DND-41 (cell line): Measurements from ENCODE around the gene HOXB13.

Experiments
- EZH2 ChIP-seq: IDR thresholded peaks from 3 replicates; pipeline ENCODE4 v1.6.1; 2012; ENCODE audit warnings: borderline replicate concordance, low read depth, mild to moderate bottlenecking, moderate library complexity, low read length, inconsistent platforms; ENCODE audit not compliant: severe bottlenecking
- TF ChIP-seq, protein P1 (sequence below): IDR thresholded peaks from 2 replicates; pipeline ENCODE4 v1.5.1; 2012; ENCODE audit warnings: borderline replicate concordance, low read length, moderate library complexity, mild to moderate bottlenecking; ENCODE audit not compliant: poor library complexity, severe bottlenecking; ENCODE audit errors: extremely low read depth

DNA sequence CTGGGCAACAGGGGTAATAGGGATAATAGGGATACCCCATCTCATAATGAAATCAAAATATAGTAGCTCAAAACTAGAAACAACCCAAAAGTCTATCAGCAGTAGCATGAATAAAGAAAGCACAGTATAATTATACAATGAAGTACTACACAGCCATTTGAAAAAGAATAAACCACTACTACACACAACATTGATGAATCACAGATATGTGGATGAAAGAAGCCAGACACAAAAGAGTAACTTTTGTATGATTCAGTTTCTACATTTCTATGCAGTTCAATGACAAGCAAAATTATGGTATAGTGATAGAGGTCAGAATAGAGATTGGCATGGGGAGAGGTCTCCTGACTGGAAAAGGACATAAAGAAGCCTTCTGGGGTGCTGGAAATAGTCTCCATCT, 2.8 kb upstream of the HOXB13 start:
- TF ChIP-seq, protein P1, sequence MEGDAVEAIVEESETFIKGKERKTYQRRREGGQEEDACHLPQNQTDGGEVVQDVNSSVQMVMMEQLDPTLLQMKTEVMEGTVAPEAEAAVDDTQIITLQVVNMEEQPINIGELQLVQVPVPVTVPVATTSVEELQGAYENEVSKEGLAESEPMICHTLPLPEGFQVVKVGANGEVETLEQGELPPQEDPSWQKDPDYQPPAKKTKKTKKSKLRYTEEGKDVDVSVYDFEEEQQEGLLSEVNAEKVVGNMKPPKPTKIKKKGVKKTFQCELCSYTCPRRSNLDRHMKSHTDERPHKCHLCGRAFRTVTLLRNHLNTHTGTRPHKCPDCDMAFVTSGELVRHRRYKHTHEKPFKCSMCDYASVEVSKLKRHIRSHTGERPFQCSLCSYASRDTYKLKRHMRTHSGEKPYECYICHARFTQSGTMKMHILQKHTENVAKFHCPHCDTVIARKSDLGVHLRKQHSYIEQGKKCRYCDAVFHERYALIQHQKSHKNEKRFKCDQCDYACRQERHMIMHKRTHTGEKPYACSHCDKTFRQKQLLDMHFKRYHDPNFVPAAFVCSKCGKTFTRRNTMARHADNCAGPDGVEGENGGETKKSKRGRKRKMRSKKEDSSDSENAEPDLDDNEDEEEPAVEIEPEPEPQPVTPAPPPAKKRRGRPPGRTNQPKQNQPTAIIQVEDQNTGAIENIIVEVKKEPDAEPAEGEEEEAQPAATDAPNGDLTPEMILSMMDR, result no peak
- TF ChIP-seq EZH2, result no peak
